HG03457 (cell line): ENCODE results near the gene DYNC2LI1.

Experiments used
- ATAC-seq: cut with Tn5 transposase; IDR thresholded peaks from one replicate; pipeline ENCODE4 v1.9.1; 2021; ENCODE audit warnings: moderate number of reproducible peaks; ENCODE audit not compliant: unreplicated experiment

The DYNC2LI1 gene

DNA sequence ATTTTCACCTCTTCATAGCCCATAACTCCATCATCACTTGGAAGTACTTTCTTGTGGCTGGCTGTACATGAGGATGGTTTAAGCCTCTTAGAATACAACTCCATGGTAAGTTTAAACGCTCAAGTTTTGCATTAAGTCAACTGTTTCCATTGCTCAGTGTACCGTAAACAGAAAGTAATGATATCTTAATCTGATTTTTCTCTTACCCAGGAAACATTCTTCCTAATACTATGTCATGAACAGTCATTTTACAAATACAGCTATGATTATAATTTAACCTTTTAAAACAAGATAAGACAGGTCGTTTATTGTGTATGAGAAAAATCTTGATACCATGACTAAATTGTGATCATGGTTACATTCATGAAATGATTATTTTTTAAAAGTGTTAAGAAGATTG is 11.6 kb upstream of the DYNC2LI1 start:
- ATAC-seq: no peak

DNA sequence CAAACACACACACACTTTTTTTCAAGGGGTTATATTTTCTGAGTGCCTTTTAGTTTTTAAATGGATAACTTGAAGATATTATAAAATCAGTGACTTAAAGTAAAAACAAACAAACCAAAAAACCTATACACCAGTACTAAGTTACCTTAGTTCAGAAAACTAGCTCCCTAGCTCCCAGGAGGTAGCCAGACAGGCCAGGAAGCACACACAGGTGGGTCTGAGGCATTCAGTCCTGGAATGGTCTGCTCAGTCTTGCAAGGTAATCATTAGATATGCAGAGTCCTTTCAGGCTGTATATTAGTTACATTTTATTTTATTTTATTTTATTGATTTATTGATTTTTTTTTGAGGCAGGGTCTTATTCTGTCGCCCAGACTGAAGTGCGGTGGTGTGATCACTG is 10.7 kb upstream of the DYNC2LI1 start:
- ATAC-seq: no peak

DNA sequence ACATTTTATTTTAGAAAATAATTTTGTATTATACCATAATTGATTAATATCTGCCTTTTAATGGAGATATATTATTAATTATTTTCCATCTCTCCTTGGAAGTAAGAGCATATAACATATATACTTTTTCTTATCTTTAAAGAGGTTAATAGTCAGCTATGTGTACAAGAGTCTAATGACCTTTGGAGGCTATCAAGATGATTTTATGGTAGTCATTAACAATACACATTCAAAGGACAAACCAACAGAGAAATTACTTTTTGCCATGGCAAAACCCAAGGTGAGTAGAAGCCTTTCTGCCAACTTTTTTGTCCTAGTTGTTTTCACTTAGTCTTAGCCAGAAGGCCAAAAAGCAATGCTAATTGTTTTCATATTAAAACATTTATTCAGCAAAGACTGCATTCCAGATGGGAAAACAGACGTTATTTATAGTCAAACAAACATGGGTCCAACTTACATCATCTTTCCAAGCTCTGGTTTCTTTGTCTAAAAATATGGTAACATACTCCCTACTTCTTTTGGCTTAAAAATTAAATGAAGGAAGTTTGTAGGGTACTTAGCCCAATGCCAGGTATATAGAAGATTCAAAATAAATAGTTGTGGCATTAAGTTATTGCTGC is 9.6 kb upstream of the DYNC2LI1 start:
- ATAC-seq: no peak

DNA sequence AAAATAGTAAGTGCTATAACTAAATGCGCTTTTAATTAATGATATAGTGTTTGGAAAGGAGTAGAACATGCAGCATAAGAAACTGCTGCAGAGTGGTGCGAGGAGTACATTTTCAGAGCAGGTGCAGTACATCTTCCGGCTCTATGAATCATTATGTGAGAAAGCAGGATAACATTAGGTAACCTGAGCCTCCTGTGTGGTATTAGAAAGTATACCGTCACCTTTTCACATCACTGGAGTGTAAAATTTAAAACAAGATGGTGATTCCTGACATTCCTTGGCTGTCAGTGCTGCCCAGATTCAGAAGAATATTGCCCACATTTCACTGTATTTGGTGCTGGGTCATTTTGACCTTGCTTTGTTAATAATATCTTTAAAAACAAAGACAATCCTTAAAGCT is 7.8 kb upstream of the DYNC2LI1 start:
- ATAC-seq: no peak

DNA sequence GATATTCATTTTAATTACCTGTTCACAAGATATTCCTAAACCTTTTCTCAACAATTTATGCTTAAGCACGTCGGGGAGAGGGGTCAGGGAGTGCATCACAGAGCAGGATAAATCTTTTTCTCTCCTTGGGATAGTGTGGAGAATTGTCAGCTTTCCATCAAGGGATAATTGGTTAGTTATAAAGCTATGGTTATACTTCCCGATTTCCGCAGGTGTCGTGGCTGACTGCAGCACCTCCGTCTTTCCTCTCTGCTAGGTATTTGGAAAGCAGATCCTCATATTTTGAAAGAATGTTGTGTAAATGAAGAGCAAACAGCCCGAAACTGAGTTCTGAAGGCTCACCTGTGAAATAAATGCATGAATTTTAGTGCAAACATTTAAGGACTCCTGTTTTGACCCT is 778 bp downstream of the DYNC2LI1 start:
- ATAC-seq: no peak

DNA sequence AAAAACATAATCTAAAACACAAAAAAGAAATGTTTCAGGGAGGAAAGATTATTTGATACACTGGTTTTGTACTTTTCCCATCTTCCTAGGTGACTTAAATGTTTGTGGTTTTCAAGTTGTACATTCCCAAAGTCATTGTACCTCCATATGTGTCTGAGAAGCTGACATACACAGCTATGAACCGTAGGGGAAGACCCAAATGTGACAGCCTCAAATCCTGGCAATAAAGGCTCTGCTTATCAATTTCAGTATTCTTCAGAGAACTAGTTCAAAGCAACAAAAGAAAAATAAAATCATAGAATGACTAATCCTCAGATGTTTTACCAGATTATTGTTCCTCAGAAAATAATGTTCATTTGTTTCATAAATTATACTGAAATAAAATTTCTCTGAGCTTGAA is 2.5 kb downstream of the DYNC2LI1 start:
- no peak for ATAC-seq

DNA sequence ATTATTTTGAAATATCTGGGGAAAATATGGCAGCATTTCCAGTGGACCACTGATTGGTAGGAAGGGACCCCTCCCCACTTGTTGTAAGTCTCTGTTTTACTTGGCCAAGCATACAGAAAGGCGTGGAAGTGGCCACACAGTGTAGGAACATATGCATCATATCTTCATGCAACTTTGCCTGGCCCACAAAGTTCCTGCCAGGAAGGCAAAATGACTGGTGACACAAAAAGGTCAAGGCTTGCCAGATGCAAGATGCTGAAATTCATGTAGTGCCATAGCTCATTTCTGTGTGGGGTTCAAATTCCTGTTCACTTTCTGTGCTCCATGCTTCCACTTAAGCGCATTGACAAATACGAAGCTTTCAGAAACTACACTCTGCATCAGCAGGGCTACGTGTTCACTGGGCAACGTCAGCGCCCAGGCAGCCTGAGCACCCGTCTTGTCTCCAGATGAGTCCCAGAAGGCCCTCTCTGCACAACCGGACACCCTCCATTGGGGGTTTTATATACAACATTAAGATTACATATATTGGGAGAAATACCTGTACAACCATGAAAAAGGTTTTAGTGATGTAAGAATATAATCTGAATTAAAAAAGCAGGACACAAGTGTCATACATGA is 3.6 kb downstream of the DYNC2LI1 start:
- no peak for ATAC-seq

DNA sequence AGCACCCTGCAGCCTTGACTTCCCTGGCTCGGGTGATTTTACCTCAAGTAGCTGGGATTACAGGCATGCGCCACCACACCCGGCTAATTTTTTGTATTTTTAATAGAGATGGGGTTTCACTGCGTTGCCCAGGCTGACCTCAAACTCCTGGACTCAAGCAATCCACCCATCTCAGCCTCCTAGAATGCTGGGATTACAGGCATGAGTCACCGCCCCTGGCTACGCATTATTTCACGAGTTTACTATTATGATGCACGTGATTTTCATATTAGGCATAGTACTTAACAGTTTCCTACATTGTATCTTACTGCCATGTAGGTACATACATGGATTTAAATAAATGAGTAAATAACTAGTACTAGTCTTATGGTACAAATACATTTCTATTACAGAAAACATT is 4.4 kb downstream of the DYNC2LI1 start:
- ATAC-seq: no peak

DNA sequence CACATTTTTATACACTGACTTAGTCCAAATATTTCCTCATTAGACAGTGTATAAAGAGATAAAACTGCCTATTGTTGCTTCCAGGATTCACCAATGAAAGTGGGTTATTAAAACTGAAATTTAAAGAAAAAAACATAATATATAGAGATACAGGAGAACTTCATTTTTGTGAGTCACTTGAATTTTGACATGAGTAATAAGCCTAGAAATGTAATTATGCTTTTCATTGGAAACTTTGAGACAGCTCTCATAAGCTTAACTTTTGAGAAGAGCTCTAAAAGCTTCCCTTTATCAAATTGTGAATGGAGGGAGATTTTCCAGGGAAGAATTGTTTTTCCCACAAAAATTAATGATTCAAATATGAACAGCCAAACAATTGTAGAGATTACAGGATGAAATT is 14.1 kb downstream of the DYNC2LI1 start:
- no peak for ATAC-seq

DNA sequence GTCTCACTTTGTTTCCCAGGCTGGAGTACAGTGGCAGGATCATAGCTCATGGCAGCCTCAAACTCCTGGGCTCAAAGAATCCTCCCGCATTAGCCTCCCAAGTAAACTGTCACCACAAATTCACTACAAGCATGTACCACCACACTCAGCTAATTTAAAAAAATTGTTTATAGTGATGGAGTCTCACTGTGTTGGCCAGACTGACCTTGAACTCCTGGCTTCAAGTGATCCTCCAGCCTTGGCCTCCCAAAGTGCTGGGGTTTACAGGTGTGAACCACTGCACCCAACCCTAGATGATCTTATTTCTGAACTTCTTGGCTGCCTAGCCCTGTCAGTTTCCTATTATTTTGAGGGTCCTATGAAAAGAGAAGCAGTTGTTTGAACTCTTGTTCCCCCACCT is 14.8 kb downstream of the DYNC2LI1 start:
- ATAC-seq: no peak

DNA sequence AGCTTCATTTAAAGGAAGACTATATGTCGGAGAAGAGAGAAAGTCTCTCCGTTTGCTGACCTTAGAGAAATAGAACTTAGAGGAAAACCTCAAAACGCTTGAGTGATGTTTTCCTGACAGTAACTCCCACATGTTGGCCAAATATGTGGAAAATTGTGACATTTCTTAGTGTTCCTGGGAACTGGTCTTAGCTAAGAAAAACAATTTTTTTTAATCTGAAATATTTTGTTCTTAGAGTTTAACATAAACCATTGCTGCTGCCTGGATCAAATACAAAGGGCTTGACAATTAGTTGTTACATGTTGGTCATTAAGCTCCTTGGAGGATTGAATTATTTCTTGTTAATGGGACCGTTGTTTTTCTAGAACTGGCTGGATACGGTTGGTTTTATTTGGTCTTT is 16.3 kb downstream of the DYNC2LI1 start:
- ATAC-seq: no peak

DNA sequence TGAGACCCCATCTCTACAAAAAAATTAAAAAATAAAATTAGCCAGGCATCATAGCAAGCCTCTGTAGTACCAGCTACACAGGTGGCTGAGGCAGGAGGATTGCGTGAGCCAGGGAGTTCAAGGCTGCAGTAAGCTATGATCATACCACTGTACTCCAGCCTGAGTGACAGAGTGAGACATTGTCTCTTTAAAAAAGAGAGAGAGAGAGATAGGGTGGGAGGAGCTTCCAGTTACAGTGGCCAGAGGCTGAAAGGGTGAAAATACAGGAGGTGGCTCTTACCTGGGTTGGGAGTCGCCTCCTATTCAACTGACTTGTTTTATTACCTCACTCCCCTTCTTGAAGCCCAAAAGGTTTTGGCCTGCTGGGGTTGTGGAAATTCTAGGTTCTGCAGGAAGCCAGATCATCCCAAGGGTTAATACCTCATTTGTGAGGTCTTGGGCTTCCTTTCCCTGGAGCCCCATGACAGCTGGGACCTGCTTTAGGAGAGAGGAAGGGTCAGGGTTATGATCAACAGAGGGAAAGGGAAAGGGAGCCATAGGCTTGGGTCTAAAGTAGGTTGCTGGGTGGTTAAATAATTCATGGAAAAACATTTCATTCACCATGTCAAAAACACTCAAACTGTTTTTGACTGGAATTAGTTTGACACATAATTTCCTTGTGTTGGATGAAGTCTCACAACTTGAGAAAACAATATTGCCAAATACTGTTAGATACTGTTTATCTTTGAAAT is 17.4 kb downstream of the DYNC2LI1 start:
- ATAC-seq: no peak

DNA sequence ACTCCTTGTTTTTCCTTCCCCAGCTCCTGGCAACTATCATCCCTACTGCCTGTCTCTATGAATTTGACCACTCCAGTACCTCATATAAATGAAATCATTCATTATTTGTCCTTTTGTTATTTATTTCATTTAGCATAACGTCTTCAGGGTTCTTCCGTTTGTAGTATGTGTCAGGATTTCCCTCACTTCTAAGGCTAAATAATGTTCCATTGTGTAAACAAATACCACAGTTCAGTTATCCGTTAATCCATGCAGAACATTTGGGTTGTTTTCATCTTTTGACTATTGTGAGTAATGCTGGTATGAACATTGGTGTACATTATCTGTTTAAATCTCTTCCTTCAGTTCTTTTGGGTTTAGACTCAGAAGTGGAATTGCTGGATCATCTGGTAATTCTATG is 18.8 kb downstream of the DYNC2LI1 start:
- ATAC-seq: no peak

DNA sequence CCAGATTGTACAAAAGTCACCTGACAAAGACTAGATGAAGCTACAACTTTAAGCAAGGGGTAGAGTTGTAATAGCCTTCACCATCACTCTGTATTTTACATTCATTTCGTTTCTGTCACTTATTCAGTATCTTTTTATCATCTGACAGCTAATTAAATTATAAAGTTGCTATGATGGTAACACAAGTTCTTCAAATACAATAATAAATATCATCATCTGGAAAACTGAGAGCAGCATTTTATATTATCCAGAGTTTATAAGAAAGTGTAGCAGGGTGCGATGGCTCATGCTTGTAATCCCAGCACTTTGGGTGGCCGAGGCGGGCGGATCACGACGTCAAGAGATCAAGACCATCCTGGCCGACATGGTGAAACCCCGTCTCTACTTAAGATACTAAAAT is 21.1 kb downstream of the DYNC2LI1 start:
- ATAC-seq: no peak

DNA sequence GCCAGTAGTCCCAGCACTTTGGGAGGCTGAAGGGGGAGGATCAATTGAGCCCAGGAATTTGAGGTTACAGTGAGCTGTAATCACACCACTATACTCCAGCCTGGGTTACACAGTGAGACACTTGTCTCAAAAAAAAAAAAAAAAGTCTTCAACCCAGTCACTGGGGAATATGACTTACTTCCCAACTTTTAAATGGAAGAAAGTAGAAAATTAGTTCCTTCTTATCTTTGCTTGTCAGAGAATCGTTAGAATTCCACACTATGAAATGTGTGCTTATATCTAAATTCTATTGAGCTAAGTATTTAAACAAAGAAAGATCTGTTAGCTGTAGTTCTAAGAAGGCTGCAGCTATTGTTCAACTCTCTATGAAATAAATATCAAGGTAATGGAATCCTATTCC is 22.4 kb downstream of the DYNC2LI1 start:
- no peak for ATAC-seq

DNA sequence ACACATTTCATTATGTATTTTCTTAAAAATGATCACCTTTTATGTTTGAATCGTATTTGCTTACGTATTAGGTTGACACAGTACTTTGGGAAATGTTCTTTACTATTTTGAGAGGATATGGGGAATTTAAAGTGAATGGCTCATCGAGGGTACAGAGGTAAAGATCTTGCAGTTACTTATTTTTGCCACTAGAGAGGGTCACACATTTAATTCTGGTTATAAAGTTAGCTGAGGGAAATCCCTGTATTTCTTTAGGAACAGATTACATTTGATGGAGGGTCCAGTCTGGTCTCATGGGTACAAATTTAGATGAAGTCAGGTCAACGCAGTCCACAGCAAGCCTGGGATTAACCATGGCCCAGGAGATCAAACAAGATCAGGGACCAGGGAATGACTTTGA is 24.5 kb downstream of the DYNC2LI1 start:
- ATAC-seq: no peak

DNA sequence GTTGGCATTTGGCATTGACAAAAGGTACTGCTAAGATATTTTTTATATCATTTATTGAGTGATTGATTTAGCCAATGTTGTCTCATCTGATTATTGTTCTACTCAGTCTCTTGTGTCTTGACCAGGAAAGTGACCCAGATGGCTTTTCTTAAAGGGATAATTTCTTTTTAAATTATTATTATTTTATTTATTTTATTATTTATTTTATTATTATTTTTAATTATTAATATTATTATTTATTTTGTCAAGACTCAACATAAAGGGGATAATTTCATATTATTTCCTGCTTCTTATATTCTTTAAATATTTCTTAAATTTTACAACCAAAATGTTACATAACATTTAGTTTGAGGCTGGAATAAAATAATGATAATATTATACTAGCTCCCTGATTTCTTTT is 27.1 kb downstream of the DYNC2LI1 start:
- ATAC-seq: no peak

DNA sequence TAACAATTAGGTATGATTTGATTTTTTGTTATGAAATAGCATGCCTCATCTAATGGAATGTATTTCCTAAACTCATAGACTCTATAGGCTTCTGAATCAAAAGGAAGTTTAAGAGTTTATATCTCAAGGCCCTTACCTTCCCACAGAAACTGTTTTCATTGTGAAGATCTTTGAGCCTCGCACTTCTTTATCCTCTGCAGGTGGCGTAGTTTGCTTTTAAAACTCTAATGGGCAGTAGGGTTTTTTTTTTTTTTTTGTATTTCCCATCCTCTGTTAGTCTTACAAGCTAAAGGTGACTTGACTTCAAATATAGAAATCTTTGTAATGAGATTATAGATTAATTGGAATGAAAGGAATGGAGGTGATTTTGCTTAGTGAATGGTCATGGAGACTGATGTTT is 28.3 kb downstream of the DYNC2LI1 start:
- no peak for ATAC-seq

DNA sequence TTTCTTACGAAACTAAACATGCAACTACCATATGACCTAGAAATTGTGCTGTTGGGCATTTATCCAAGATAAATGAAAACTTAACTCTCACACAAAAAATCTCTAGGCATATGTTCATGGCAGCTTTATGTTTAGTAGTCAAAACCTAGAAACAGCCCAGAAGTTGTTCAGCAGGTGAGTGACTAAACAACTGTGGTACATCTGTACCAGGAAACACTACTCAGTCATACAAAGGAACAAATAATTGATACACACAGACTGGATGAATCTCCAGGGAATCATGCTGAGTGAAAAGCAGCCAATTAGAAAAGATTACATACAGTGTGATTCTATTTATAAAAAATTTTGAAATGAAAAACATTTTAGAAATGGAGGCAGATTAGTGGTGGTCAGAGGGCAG is 29.3 kb downstream of the DYNC2LI1 start:
- no peak for ATAC-seq

DNA sequence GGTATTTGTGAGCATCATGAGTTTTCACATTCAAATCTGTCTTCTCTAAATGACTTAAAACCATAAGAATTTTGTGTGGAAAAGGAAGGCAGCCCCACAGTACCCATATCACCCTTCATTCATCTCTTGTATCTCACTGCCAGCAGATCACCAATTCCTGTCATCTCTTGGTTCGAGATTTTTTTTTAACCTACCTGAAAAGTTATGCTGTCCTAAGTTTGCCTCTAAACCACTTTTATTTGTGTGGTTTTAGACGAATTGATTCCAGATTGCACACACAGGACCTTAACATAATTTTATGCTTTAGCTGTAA is 32.8 kb downstream of the DYNC2LI1 start:
- no peak for ATAC-seq

DNA sequence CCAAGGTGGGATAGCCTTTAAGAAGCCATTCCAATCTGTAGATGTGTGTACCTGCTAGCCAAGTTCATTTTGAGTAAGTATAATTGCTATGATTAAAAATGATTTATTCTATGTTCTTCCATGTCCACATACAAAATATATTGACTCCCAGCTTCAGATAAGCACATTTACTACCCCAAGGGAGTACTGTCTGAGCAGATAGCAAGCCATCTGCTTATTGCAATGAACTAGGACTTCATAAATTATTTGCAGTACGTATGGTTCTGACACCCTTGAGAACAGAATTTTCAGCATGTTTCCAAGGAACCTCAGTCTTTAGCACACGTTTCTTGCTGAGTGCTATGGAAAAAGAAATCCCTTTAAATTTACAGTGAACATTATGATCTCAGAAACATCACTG is 36.6 kb downstream of the DYNC2LI1 start:
- ATAC-seq: no peak

DNA sequence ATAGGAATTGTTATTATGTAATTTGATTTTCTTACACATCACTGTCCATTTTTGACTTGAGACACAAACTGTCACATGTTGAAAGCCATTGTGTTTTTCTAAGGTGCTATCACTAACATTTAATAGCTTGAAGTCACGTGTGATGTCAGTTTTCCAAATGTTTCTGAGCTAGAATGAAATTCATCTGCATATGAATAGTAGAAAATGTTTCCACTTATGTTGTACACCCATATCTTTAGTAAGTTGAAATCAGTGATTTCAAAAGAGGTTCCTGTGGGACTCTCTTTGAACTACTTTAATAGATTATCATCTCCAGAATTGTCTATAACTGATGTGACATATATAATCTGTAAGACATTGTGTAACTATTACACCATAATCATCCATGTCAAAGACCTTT is 37.0 kb downstream of the DYNC2LI1 start:
- ATAC-seq: no peak

DNA sequence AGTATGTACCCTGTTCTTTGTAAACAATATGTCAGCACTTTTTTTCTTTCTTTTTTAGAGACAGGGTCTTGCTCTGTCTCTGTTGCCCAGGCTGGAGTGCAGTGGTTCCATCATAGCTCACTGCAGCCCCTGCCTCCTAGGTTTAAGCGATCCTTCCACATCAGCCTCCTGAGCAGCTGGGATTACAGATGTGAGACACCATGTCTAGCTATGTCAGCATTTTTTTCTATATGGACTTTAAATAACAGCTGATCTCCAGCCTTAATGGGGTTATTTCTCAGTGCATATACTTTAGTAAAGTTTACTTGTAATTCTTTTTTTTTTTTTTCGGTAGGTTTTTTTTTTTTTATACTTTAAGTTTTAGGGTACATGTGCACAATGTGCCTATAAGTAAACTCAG is 38.2 kb downstream of the DYNC2LI1 start:
- no peak for ATAC-seq
